ENCODE results near the gene ASIC4.
A peak's percentile ranks its signal among the peaks of the same experiment; 100 is the strongest.

The ASIC4 gene

GRCh38 chr2:219530048-219530963 lies 16.0 kb downstream of the ASIC4 start:
- Histone ChIP-seq H2BK15ac (replicated peaks; ENCODE audit: low read depth) (no peak overlapping the region), H3K27ac (ENCODE audit: low read depth, low read length) (no peak overlapping the region), H3K4ac (ENCODE audit: low read depth, low read length) (no peak overlapping the region), H4K8ac (ENCODE audit: low read depth, low read length) (no peak overlapping the region), H3K4me1 (ENCODE audit: control insufficient read depth, low read depth, low read length) (peaks cover 6% of the 10 kb centered on the region), H2AK5ac (ENCODE audit: low read length) (no peak overlapping the region), H3K4me3 (ENCODE audit: low read length) (no peak overlapping the region), H3K4me2 (ENCODE audit: low read length) (peak overlapping the region; percentile 45), H4K5ac (ENCODE audit: low read length) (no peak overlapping the region), H3K79me1 (ENCODE audit: low read length) (no peaks in the 10 kb centered on the region), H3K9ac (ENCODE audit: low read length) (peak overlapping the region; percentile 20), H3K79me2 (ENCODE audit: control insufficient read depth, insufficient read depth, low read length) (no peaks in the 10 kb centered on the region), H2BK5ac (ENCODE audit: low read length) (no peak overlapping the region), H3K36me3 (ENCODE audit: control insufficient read depth, insufficient read depth, low read length) (no peaks in the 10 kb centered on the region), H2BK120ac (ENCODE audit: low read depth, low read length) (no peak overlapping the region), H3K27me3 (ENCODE audit: insufficient read depth, low read length, poor library complexity) (no peaks in the 10 kb centered on the region), H3K18ac (ENCODE audit: low read length) (no peak overlapping the region), H3K23ac (ENCODE audit: low read length) (no peak overlapping the region), H3K56ac (ENCODE audit: low read length) (peak overlapping the region; percentile 46)
- peak; percentile 87 for DNase-seq
- WGBS (ENCODE audit: extremely low coverage, insufficient coverage, low lambda C conversion rate), result no CpG with 5 or more reads among the region's 21 CpGs

GRCh38 chr2:219531639-219532377 lies 17.5 kb downstream of the ASIC4 start:
- H3K79me2 ChIP-seq (ENCODE audit: control insufficient read depth, insufficient read depth, low read length), result no peaks in the 10 kb centered on the region
- no peaks in the 10 kb centered on the region for H3K79me1 ChIP-seq (ENCODE audit: low read length)
- H2BK15ac ChIP-seq (replicated peaks; ENCODE audit: low read depth), result no peak overlapping the region
- H2AK5ac ChIP-seq (ENCODE audit: low read length), result no peak overlapping the region
- H3K23ac ChIP-seq (ENCODE audit: low read length), result no peak overlapping the region
- H2BK5ac ChIP-seq (ENCODE audit: low read length), result no peak overlapping the region
- no peak overlapping the region for H3K18ac ChIP-seq (ENCODE audit: low read length)
- WGBS (ENCODE audit: extremely low coverage, insufficient coverage, low lambda C conversion rate), result no CpG with 5 or more reads among the region's 20 CpGs
- DNase-seq, result no peak
- no peaks in the 10 kb centered on the region for H3K4me1 ChIP-seq (ENCODE audit: control insufficient read depth, low read depth, low read length)
- H3K4me2 ChIP-seq (ENCODE audit: low read length), result no peak overlapping the region
- no peaks in the 10 kb centered on the region for H3K36me3 ChIP-seq (ENCODE audit: control insufficient read depth, insufficient read depth, low read length)
- H2BK120ac ChIP-seq (ENCODE audit: low read depth, low read length), result no peak overlapping the region
- no peaks in the 10 kb centered on the region for H3K27me3 ChIP-seq (ENCODE audit: insufficient read depth, low read length, poor library complexity)
- no peak overlapping the region for H4K5ac ChIP-seq (ENCODE audit: low read length)
- H3K4ac ChIP-seq (ENCODE audit: low read depth, low read length), result no peak overlapping the region
- H3K4me3 ChIP-seq (ENCODE audit: low read length), result no peak overlapping the region
- H3K27ac ChIP-seq (ENCODE audit: low read depth, low read length), result no peak overlapping the region
- peak overlapping the region; percentile 25 for H3K56ac ChIP-seq (ENCODE audit: low read length)
- no peak overlapping the region for H3K9ac ChIP-seq (ENCODE audit: low read length)
- H4K8ac ChIP-seq (ENCODE audit: low read depth, low read length), result no peak overlapping the region

- no peak for DNase-seq
- H3K9ac ChIP-seq (ENCODE audit: low read length), result no peak overlapping the region
- H2BK5ac ChIP-seq (ENCODE audit: low read length), result no peak overlapping the region
- H2BK15ac ChIP-seq (replicated peaks; ENCODE audit: low read depth), result no peak overlapping the region
- H3K4ac ChIP-seq (ENCODE audit: low read depth, low read length), result no peak overlapping the region
- H3K79me1 ChIP-seq (ENCODE audit: low read length), result no peaks in the 10 kb centered on the region
- H2BK120ac ChIP-seq (ENCODE audit: low read depth, low read length), result no peak overlapping the region
- H3K18ac ChIP-seq (ENCODE audit: low read length), result no peak overlapping the region
- H4K5ac ChIP-seq (ENCODE audit: low read length), result no peak overlapping the region
- H3K36me3 ChIP-seq (ENCODE audit: control insufficient read depth, insufficient read depth, low read length), result no peaks in the 10 kb centered on the region
- WGBS (ENCODE audit: extremely low coverage, insufficient coverage, low lambda C conversion rate), result no CpG with 5 or more reads among the region's 8 CpGs
- H3K4me3 ChIP-seq (ENCODE audit: low read length), result no peak overlapping the region
- no peak overlapping the region for H4K8ac ChIP-seq (ENCODE audit: low read depth, low read length)
- no peak overlapping the region for H3K4me2 ChIP-seq (ENCODE audit: low read length)
- H3K79me2 ChIP-seq (ENCODE audit: control insufficient read depth, insufficient read depth, low read length), result no peaks in the 10 kb centered on the region
- H3K23ac ChIP-seq (ENCODE audit: low read length), result no peak overlapping the region
- H3K4me1 ChIP-seq (ENCODE audit: control insufficient read depth, low read depth, low read length), result no peaks in the 10 kb centered on the region
- no peak overlapping the region for H3K27ac ChIP-seq (ENCODE audit: low read depth, low read length)
- H2AK5ac ChIP-seq (ENCODE audit: low read length), result no peak overlapping the region
- no peak overlapping the region for H3K56ac ChIP-seq (ENCODE audit: low read length)
- no peaks in the 10 kb centered on the region for H3K27me3 ChIP-seq (ENCODE audit: insufficient read depth, low read length, poor library complexity)
These were observed 18.0 kb downstream of the ASIC4 start for GRCh38 chr2:219532378-219532649.

DNA sequence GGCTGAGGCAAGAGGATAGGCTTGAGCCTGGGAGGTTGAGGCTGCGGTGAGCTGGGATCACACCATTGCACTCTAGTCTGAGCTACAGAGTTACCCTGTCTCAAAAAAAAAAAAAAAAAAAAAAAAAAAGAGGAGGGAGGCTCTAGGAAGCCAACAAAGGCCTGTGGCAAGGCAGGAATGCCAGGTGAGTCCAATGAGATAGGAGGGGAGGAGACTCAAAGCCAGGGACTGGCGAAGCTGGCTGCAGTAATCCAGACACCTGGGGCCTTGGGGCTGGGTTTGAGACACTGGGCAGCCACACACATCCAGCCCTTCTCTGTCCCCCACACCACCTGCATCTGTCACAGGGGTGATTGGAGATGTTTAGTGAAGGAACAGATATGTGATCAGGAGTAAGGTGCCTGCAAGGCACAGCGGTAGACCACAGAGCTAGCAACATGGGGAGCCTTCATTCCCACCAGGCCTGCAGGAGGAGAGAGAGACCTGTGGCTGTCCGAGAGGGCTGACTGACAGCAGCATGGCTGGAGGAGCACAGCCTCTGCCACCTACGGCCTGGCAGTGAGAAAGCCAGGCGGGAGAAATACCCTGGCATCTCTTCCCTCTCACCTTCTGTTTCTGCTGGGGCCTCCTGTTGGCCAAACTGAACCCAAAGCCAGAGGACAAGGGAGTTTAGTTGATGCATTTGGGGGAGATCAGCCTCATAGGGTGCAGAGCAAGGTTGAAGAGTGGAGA lies 19.8 kb downstream of the ASIC4 start:
- Histone ChIP-seq H3K4me2 (ENCODE audit: low read length) (no peak overlapping the region), H3K4me3 (ENCODE audit: low read length) (no peak overlapping the region), H3K9ac (ENCODE audit: low read length) (no peak overlapping the region), H2BK5ac (ENCODE audit: low read length) (no peak overlapping the region), H2BK15ac (replicated peaks; ENCODE audit: low read depth) (no peak overlapping the region), H3K79me1 (ENCODE audit: low read length) (no peaks in the 10 kb centered on the region), H3K36me3 (ENCODE audit: control insufficient read depth, insufficient read depth, low read length) (no peaks in the 10 kb centered on the region), H3K23ac (ENCODE audit: low read length) (no peak overlapping the region), H2BK120ac (ENCODE audit: low read depth, low read length) (no peak overlapping the region), H3K79me2 (ENCODE audit: control insufficient read depth, insufficient read depth, low read length) (no peaks in the 10 kb centered on the region), H4K8ac (ENCODE audit: low read depth, low read length) (no peak overlapping the region), H3K4ac (ENCODE audit: low read depth, low read length) (no peak overlapping the region), H3K56ac (ENCODE audit: low read length) (no peak overlapping the region), H3K4me1 (ENCODE audit: control insufficient read depth, low read depth, low read length) (peaks cover 2% of the 10 kb centered on the region), H3K27ac (ENCODE audit: low read depth, low read length) (no peak overlapping the region), H4K5ac (ENCODE audit: low read length) (no peak overlapping the region), H2AK5ac (ENCODE audit: low read length) (no peak overlapping the region), H3K27me3 (ENCODE audit: insufficient read depth, low read length, poor library complexity) (no peaks in the 10 kb centered on the region), H3K18ac (ENCODE audit: low read length) (no peak overlapping the region)
- DNase-seq, result no peak
- no CpG with 5 or more reads among the region's 6 CpGs for WGBS (ENCODE audit: extremely low coverage, insufficient coverage, low lambda C conversion rate)

- Histone ChIP-seq H2BK15ac (replicated peaks; ENCODE audit: low read depth) (no peak overlapping the region), H3K4me2 (ENCODE audit: low read length) (no peak overlapping the region), H2BK5ac (ENCODE audit: low read length) (no peak overlapping the region), H2AK5ac (ENCODE audit: low read length) (no peak overlapping the region), H3K9ac (ENCODE audit: low read length) (no peak overlapping the region), H3K79me1 (ENCODE audit: low read length) (no peaks in the 10 kb centered on the region), H3K4ac (ENCODE audit: low read depth, low read length) (no peak overlapping the region), H3K56ac (ENCODE audit: low read length) (no peak overlapping the region), H4K8ac (ENCODE audit: low read depth, low read length) (no peak overlapping the region), H2BK120ac (ENCODE audit: low read depth, low read length) (no peak overlapping the region), H3K27me3 (ENCODE audit: insufficient read depth, low read length, poor library complexity) (no peaks in the 10 kb centered on the region), H3K36me3 (ENCODE audit: control insufficient read depth, insufficient read depth, low read length) (peaks cover 7% of the 10 kb centered on the region), H3K4me1 (ENCODE audit: control insufficient read depth, low read depth, low read length) (peaks cover 2% of the 10 kb centered on the region), H3K4me3 (ENCODE audit: low read length) (no peak overlapping the region), H3K23ac (ENCODE audit: low read length) (no peak overlapping the region), H3K18ac (ENCODE audit: low read length) (no peak overlapping the region), H3K79me2 (ENCODE audit: control insufficient read depth, insufficient read depth, low read length) (no peaks in the 10 kb centered on the region), H4K5ac (ENCODE audit: low read length) (no peak overlapping the region), H3K27ac (ENCODE audit: low read depth, low read length) (no peak overlapping the region)
- no peak for DNase-seq
- WGBS (ENCODE audit: extremely low coverage, insufficient coverage, low lambda C conversion rate), result no CpG with 5 or more reads among the region's 16 CpGs
These were observed 22.1 kb downstream of the ASIC4 start for GRCh38 chr2:219536425-219536824.
